ENCODE measurements around the gene SLC8A1. TPM values are rescaled to one million over a fixed set of nuclear protein-coding genes. Genes with fewer than 3 reads are reported as not detected.

SLC8A1 gene
- total and polyA plus RNA-seq, 3 donors from 2014 or later = 1.4 to 3.6 (median 3.2) TPM

GRCh38 chr2:40123326-40123725, 328.6 kb downstream of the SLC8A1 start:
- no peaks in the 10 kb centered on the region for H3K4me1 ChIP-seq
- TF ChIP-seq POLR2A (IDR thresholded peaks at IDR 0.05) = no peak
- TF ChIP-seq CTCF (IDR thresholded peaks at IDR 0.05) = no peak
- no peak overlapping the region for H3K27ac ChIP-seq
- 63 to 83% methylated on average over 1 of the region's 1 CpG for WGBS, 2 donors
- H3K4me3 ChIP-seq = no peak overlapping the region
- H3K9me3 ChIP-seq = no peaks in the 10 kb centered on the region
- no peaks in the 10 kb centered on the region for H3K27me3 ChIP-seq
- no peak for DNase-seq
- intact Hi-C loops (cut with DNase I; ENCODE audit: low total_unique reads) = no loop called here
- H3K36me3 ChIP-seq (ENCODE audit: low read depth, missing control alignments) = no peaks in the 10 kb centered on the region

- intact Hi-C loops (cut with DNase I; ENCODE audit: low total_unique reads) = no loop called here
- no peak overlapping the region for H3K27ac ChIP-seq
- no peaks in the 10 kb centered on the region for H3K27me3 ChIP-seq
- no peak for TF ChIP-seq CTCF (IDR thresholded peaks at IDR 0.05)
- no peak for TF ChIP-seq POLR2A (IDR thresholded peaks at IDR 0.05)
- H3K9me3 ChIP-seq = no peaks in the 10 kb centered on the region
- DNase-seq = no peak
- H3K36me3 ChIP-seq (ENCODE audit: low read depth, missing control alignments) = no peaks in the 10 kb centered on the region
- H3K4me1 ChIP-seq = no peaks in the 10 kb centered on the region
- WGBS, 2 donors = 75 to 80% methylated on average over 5 of the region's 5 CpGs
- no peak overlapping the region for H3K4me3 ChIP-seq
Measured at GRCh38 chr2:40120957-40121356, 330.9 kb downstream of the SLC8A1 start.

- 83 to 98% methylated on average over 3 of the region's 3 CpGs for WGBS, 2 donors
- H3K4me1 ChIP-seq = no peaks in the 10 kb centered on the region
- no peaks in the 10 kb centered on the region for H3K27me3 ChIP-seq
- no peak overlapping the region for H3K27ac ChIP-seq
- no peaks in the 10 kb centered on the region for H3K9me3 ChIP-seq
- TF ChIP-seq POLR2A (IDR thresholded peaks at IDR 0.05) (no peak), CTCF (IDR thresholded peaks at IDR 0.05) (no peak)
- no peaks in the 10 kb centered on the region for H3K36me3 ChIP-seq (ENCODE audit: low read depth, missing control alignments)
- intact Hi-C loops (cut with DNase I; ENCODE audit: low total_unique reads) = no loop called here
- DNase-seq = no peak
- no peak overlapping the region for H3K4me3 ChIP-seq
Measured at GRCh38 chr2:40120026-40120425, 331.9 kb downstream of the SLC8A1 start.

- 89 to 92% methylated on average over 3 of the region's 3 CpGs for whole genome bisulfite sequencing, 2 donors
Measured at GRCh38 chr2:40118622-40119021, 333.3 kb downstream of the SLC8A1 start.

More at GRCh38 chr2:40118622-40119021, 333.3 kb downstream of the SLC8A1 start:
- no peaks in the 10 kb centered on the region for H3K9me3 ChIP-seq
- no peaks in the 10 kb centered on the region for H3K36me3 ChIP-seq (ENCODE audit: low read depth, missing control alignments)
- no peak overlapping the region for H3K4me3 ChIP-seq
- H3K4me1 ChIP-seq = no peaks in the 10 kb centered on the region
- TF ChIP-seq POLR2A (IDR thresholded peaks at IDR 0.05) (no peak), CTCF (IDR thresholded peaks at IDR 0.05) (no peak)
- no peak for DNase-seq
- H3K27ac ChIP-seq = no peak overlapping the region
- H3K27me3 ChIP-seq = no peaks in the 10 kb centered on the region
- intact Hi-C loops (cut with DNase I; ENCODE audit: low total_unique reads) = no loop called here

All from testis (tissue), 3 donors.